DND-41 (cell line): ENCODE data around the gene GCLM.

Source experiments
- CTCF ChIP-seq: IDR thresholded peaks from 2 replicates; pipeline ENCODE4 v1.5.1; 2012; ENCODE audit warnings: borderline replicate concordance, low read length, moderate library complexity, mild to moderate bottlenecking; ENCODE audit not compliant: poor library complexity, severe bottlenecking; ENCODE audit errors: extremely low read depth
- EZH2 ChIP-seq: IDR thresholded peaks from 3 replicates; pipeline ENCODE4 v1.6.1; 2012; ENCODE audit warnings: borderline replicate concordance, low read depth, mild to moderate bottlenecking, moderate library complexity, low read length, inconsistent platforms; ENCODE audit not compliant: severe bottlenecking

GRCh38 chr1:93847811-93848288, 61.4 kb downstream of the GCLM start:
- no peak for TF ChIP-seq CTCF
- TF ChIP-seq EZH2, result no peak
